ENCODE measurements around the gene HARS2. TPM values are rescaled to one million over a fixed set of nuclear protein-coding genes. Genes with fewer than 3 reads are reported as not detected.
"Not testable (repeated sequence)": the region's sequence is repeated elsewhere in the genome, so short reads cannot be mapped to it uniquely, and the experiment has no call there.

Gene HARS2, protein sequence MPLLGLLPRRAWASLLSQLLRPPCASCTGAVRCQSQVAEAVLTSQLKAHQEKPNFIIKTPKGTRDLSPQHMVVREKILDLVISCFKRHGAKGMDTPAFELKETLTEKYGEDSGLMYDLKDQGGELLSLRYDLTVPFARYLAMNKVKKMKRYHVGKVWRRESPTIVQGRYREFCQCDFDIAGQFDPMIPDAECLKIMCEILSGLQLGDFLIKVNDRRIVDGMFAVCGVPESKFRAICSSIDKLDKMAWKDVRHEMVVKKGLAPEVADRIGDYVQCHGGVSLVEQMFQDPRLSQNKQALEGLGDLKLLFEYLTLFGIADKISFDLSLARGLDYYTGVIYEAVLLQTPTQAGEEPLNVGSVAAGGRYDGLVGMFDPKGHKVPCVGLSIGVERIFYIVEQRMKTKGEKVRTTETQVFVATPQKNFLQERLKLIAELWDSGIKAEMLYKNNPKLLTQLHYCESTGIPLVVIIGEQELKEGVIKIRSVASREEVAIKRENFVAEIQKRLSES
- 24.0 TPM for total RNA-seq

DNA sequence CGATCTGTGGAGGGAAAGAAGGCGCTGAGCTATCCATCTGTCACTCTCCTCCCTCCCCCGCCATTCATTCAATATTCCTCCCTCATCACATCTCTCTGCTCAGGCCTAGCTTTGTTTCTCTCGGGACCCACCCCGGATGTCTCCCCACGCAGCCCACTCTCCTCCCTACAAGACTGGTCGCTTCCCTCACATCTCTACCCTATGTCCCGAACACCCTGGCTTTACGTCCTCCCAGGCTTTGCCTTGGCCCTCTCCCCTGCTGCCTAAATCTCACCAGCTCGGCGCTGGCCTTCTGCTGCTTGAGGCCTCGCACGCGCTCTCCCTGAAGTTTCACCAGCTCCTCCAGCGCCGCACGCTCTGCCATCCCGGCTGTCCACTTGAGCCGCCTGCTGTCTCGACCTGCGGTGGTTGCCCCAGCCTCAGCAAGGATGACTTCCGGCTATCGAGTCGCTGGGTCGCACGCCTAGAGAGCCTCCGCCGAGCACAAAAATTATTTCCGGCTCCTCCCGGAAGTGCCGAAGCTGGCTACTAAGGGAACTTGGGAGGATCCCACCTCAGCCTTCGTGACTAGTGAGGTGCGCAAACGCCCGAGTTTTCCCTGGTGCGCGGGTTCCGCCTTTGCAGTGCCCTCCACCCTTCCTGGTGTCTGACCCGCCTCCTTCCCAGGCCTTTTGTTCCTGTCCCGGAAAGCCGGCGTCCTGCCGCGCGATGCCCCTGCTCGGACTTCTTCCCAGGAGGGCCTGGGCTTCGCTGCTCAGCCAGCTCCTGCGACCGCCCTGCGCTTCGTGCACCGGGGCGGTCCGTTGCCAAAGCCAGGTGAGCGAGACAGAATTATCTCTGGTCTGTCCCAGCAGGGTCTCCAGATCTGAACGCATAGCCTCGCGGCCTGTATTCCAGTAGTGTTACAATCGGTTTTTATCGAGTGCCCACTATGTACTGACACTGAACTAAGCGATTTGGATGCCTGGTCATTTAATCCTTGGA, at the start of gene HARS2, which contains the start of gene HARS1:
Gene HARS2, plus strand, starts transcription at position 515 of the 984 bp plus-strand sequence. Its CDS starts 194 bp downstream, at position 709.
Gene HARS1, minus strand, starts transcription at position 430 of the 984 bp plus-strand sequence. Its CDS starts 66 bp downstream, at position 364.
- DNase-seq (ENCODE audit: low read depth in 2 of 3, low spot score in 2 of 3) = peak; percentile 68 to 88 (median 86)

DNA sequence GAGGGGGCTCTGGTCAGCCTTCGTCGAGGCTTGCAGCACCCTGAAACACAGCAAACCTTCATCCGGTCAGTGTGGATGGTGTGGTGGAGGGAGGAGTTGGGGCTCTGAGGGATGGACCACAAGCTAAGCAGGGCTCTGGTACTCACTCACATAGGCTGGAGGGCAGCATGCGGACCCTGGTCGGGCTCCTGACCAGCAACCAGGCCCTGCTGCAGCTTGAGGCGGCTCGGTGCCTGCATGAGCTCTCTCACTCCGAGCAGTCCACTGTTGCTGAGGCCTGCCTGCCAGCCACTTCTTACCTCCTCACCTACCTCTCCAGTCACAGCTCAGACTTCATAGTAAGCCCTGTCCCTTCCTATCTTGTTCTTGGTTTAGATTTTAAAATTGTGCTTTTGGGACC, 49.5 kb upstream of the HARS2 start:
- no peak for DNase-seq (ENCODE audit: low read depth in 2 of 3, low spot score in 2 of 3)

DNA sequence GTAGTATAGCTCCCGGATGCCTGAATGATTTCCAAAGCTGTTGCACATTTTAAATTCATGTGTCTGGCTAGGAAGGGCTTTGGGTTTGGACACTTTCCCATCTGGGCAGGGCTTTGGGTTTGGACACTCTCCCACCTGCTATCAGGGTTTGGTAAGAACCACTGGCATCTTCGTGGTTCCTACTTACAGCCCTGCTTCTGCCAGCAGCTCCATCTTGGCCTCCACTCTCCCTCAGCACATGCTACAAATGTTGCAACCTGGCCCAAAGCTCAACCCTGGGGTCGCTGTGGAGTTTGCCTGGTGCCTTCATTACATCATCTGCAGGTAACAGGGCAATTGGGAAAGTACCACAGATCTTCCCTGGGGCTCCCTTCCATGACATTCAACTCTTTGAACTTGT, 48.5 kb upstream of the HARS2 start:
- no peak for DNase-seq (ENCODE audit: low read depth in 2 of 3, low spot score in 2 of 3)

DNA sequence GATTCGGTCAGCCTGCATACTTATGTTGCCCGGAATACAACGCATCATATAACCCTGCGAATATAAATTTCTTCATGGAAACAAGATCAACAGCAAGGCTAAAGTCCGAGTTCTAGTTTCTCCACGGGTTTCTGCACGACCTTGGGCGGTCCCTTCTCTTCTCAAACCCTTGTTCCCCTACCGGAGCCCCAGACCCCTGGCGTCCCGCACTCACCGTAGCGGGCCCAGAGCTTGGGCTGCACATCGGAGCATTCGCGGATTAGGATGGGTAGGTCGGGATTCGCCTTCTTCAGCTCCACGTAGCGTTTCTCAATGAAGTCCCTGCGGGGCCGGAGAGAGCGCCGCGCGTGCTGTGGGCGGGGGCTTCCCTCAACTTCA, 44.2 kb upstream of the HARS2 start:
- DNase-seq (ENCODE audit: low read depth in 2 of 3, low spot score in 2 of 3) = peak in 1 of 3 donors; percentile 19

DNA sequence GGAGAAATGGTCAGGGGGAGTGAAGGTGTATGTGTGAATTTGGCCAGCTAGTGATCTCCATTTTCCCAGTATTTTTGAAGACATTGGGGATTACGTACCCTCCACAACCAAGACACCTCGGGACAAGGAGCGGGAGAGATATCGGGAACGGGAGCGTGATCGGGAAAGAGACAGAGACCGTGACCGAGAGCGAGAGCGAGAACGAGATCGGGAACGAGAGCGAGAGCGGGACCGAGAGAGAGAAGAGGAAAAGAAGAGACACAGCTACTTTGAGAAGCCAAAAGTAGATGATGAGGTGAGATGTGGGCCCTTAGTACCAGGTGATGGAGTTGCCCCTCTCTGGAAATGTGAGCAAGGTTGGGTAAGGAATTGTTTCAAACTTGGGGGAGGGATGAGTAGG, 32.4 kb upstream of the HARS2 start:
- DNase-seq (ENCODE audit: low read depth in 2 of 3, low spot score in 2 of 3) = no peak

DNA sequence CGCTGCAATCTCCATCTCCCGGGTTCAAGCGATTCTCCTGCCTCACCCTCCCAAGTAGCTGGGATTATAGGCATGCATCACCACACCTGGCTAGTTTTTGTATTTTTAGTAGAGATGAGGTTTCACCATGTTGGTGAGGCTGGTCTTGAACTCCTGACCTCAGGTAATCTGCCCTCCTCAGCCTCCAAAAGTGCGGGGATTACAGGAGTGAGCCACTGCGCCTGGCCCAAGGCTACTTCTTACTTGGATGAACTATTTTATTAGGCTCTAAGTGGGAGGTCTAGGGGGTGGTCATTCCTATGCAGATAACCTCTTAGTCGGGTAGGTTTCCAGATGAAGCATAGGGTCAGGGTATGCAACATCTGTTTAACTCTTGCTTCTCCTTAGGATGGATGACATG, 30.9 kb upstream of the HARS2 start:
- DNase-seq (ENCODE audit: low read depth in 2 of 3, low spot score in 2 of 3) = not testable (repeated sequence)

DNA sequence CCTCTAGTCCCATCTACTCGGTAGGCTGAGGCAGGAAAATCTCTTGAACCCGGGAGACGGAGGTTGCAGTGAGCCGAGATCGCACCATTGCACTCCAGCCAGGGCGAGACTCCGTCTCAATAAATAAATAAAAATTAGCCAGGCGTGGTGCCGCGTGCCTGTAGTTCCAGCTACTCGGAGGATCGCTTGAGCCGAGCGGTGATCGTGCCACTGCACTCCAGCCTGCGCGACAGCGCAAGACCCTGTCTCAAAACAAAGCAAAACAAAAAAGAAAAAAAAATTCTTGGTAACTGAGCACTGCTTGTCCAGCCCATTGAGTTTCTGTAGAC, 27.3 kb upstream of the HARS2 start:
- no peak for DNase-seq (ENCODE audit: low read depth in 2 of 3, low spot score in 2 of 3)

DNA sequence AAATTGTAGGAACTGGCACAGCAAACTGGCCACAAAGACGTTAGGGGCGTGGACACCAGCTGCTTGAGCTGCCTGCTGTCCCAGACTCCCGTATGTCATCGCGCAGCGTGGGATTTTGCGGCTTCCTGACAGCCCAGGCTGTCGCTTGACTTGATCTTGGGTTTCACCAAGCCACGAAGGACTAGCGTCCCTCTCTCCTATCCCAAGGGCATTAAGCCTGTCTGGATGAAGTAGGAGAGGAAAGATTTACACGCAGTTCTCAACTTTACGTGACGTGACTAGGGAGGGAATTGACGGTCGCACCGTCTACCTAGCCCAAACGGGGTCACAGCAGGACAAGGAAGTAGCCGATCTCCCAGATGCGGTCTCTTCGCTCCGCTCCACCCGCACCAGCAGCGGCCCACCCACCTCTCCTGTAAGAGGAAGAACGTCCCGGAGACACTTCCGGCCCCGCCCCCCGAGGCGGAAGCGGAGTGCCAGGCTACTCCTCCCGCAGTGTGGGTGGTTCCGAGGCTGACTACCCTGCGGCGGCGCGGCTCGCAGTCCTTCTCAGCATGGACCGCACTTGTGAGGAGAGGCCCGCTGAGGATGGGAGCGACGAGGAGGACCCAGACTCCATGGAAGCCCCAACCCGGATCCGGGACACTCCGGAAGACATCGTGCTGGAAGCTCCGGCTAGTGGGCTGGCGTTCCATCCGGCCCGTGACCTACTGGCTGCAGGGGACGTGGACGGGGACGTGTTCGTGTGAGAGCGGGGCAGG, 26.7 kb upstream of the HARS2 start, which contains the start of gene WDR55:
Gene WDR55, plus strand, starts transcription at position 546 of the 761 bp plus-strand sequence. Its CDS starts 9 bp downstream, at position 555.
- peak; percentile 84 to 96 (median 95) for DNase-seq (ENCODE audit: low read depth in 2 of 3, low spot score in 2 of 3)

DNA sequence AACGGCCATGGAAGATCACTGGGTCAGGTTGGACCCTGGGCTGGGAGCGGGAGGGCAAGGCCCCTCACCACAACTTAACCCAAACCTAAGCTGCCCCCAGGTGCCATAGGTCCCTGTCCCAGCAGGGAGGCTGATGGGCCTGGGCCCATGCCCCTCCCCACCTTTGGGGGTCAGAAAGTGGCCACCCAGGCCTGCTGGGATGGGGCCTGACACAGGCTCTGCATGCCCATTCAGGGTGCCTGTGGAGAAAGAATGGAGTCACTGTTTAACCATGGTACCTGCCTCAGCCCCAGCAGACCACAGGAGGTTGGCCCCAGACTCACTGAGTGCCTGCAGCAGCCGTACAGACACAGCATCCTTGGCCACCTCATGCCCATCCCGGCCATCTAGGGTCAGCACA, 20.2 kb upstream of the HARS2 start:
- DNase-seq (ENCODE audit: low read depth in 2 of 3, low spot score in 2 of 3) = not testable (repeated sequence)

DNA sequence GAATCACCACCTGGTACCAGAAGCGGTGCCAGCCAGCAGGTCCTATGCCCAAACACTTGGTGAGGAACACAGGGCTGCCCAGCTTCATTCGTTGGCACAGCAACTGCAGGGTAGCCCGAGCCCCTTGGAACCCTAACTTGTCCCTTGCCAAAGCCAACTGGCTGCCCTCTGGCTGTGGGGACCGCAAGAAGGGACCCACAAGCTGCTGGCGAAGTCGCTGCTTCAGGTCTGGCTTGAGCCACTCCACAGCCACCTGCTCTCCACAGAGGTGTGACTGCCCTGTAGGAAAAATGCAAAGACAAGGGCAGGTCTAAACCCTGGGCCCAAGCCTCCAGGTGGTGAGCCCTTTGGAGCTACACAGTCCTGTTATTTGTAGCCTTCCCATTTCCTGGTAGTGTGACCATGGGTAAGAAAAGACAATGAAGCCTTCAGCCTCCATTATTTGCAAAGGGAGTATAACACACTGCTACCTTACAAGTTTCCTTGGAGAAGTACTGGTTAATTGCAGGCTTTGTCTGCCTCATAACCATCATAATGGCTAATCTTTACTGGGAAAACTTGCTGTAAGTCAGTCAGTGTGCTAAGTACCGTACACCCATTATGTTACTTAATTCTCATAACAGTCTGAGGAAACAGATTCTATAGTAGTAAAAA, 19.7 kb upstream of the HARS2 start:
- DNase-seq (ENCODE audit: low read depth in 2 of 3, low spot score in 2 of 3) = no peak

DNA sequence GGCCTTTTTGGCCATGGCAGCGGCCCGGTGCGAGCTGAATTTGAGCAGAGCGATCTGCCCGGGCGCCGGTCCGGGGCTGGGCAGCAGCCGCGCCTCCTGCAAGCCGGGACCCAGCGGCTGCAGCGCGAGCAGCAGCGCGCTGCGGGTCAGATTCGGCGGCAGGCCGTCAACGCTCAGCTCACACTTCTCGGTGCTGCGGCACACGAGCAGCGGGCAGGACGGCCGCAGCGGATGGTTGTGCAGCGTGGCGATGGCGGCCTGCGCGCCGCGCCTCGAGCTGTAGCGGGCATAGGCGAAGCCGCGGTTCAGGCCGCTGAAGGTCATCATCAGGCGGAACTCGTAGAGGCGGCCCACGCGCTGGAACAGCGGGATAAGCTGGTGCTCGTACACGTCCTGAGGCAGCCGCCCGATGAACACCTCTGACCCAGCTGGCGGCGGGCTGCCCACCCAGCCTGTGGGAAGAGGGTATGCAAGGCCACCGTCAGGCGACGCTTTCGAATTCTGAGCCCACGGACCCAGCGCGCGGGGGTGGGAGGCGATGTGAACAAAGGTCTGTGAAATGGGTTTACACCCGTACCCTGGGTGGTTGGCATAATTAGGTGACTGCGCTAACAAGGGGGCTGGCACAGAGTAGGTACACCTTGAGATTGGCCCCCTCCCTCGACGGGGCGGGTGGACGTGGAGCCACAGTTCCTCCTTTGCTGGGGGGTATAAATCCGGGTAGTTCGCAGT, 18.6 kb upstream of the HARS2 start:
- no peak for DNase-seq (ENCODE audit: low read depth in 2 of 3, low spot score in 2 of 3)

DNA sequence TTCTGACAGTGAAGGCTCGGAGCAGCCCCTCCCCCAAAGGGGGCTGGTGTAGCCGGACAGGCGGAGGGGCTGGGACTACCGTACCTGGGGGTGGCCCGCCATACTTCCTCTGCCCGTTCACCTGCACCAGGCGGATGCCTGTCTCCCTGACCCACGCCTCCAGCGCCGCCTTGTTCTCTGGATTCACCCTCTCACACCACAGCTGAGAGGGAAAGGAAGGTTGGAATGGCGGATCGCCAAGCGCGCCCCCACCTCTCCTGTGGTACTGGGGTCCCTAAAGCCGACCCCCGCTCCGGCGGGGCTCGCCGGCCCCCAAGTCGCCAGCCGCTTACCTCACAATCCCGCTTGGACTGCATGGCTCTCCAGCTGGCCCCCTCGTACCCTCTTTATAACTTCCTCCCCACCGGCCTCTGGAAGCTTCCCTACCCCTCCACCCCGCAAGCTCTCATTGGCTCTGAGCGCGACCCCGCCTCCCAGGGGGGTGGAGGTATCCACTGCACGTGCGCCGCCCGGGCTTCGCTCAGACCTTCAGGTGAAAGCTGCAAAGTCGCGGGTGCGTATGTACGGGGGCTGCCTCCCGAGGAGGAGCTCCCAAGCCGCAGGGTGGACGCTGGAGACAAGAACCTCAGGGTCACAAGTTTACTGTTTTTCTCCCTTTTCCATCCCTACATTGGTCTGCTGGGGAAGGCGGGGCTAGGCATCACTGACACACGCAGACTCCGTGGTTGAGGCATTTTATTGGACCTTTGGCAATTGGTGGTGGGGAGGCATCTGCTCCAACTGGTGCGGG, 17.9 kb upstream of the HARS2 start, which contains the start of gene DND1:
Gene DND1, minus strand, starts transcription at position 390 of the 790 bp plus-strand sequence. Its CDS starts 34 bp downstream, at position 356.
- no peak for DNase-seq (ENCODE audit: low read depth in 2 of 3, low spot score in 2 of 3)

DNA sequence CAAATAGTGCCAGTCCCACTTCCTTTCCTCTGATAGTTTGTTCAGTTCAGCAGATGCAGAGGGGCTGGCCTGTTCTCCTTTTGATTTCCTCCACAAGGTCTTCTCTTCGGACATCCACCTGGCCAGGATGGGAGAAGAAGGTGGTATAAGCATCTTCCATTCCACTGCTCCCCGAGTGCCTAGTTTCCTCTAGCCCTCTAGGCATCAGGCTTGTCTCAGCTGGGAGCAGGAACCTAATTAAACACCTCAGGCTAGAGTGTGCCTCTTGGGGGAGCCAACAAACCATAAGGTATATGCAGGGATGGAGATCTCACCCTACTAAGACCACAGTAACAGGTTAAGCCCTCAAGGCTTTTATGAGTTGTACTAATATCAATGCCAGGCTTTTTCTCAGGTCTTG, 17.0 kb upstream of the HARS2 start:
- no peak for DNase-seq (ENCODE audit: low read depth in 2 of 3, low spot score in 2 of 3)

DNA sequence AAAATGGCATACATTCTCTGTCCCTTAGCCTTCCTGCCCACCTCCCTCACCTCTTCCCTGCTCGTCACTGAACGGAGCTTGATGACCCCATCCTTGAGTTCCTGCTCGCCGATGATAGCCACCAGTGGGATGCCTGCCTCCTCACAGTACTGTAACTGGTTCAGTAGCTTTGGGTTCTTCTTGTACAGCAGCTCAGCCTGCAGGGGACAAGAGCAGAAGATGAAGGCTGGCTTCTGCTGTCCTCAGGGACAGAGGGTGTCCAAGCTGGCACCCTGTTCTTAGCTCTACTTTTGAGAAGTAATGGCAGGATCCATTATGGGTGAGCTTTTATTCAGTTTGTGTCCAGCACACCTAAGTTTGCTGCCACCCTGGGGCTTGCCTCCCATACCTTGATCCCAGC, 16.6 kb upstream of the HARS2 start:
- no peak for DNase-seq (ENCODE audit: low read depth in 2 of 3, low spot score in 2 of 3)

DNA sequence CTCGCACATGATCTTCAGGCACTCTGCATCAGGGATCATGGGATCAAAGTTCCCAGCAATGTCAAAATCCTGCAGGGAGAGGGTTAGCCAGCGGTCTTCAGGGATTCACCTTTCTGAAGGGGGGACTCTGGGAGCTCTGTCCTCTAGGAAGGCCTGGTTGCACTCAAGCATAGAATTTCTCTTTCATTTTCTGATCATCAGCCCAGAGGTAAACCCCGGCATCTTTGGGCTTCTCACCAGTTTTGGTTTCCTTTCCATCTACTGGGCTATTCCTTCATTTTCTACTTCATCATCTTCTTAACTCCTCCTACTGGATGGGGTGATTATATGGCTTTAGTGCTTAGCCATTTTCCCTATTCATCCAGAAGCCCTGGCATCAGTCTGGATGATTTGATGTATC, 13.3 kb upstream of the HARS2 start:
- DNase-seq (ENCODE audit: low read depth in 2 of 3, low spot score in 2 of 3) = no peak

DNA sequence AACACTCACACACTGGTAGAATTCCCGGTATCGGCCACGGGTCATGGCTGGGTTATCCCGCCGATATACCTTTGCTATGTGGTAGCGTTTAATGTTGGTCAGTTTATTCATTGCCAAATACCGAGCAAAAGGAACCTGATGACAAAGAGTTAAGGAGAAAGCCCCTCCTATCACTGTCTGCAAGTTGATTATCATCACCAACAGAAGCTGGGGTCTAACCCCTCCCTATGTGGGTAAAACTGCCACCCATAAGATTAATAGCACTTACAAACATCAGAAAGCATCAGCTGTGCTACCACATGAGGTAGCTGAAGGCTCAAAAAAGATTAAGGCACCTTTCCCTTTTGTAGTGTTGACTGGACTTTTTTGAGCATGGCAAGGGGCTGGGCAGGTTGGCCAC, 12.3 kb upstream of the HARS2 start:
- peak in 1 of 3 donors; percentile 26 for DNase-seq (ENCODE audit: low read depth in 2 of 3, low spot score in 2 of 3)

DNA sequence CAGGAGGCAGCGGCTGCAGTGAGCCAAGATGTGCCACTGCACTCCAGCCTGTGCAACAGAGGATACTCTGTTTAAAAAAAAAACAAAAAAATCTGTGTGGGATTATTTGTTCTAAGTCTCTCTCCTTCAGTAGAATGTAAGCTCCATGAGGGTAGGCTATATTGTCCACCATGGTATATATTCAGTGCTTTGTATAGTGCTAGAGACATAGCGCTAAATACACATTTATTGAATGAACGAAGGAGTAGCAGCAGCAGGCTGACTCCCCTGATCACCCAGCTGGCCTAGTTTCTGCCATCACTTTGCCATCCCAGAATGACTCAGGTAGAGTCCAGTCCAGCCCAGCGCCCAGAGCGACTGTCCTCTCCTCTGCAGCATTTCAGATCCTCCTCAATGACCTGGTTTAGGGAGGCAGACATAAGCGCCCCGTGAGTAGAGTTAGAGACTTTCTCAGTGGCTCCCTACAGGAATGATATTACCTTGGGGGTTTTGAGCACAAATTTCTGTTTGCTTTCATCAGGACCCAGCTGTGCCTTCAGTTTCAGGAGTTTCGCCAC, 801 bp upstream of the HARS2 start:
- DNase-seq (ENCODE audit: low read depth in 2 of 3, low spot score in 2 of 3) = no peak

DNA sequence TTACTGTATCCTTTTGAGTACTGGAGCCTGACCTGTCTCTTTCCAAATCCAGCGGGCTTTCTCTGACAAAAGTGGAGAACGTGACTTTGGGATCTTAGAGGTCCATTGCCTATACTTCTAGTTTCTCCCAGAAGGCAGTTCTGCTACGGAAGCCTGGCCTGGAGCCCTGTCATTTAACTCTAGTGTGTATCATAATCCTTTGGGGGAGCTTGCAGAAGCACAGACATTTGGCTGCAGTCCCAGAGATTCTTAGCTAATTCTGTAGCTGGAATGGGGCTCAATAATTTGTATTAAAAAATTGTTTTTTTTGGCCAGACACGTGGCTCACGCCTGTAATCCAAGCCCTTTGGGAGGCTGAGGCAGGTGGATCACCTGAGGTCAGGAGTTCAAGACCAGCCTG, 3.0 kb downstream of the HARS2 start:
- DNase-seq (ENCODE audit: low read depth in 2 of 3, low spot score in 2 of 3) = no peak

All from hematopoietic multipotent progenitor cell (in vitro differentiated cells).